D721Med (cell line): ENCODE data around the gene SEC14L6.

Experiments
- DNase-seq: peaks from one replicate; pipeline ENCODE4 v3.0.0; 2011; ENCODE audit warnings: low spot score; ENCODE audit not compliant: insufficient read length
- FAIRE-seq: peaks from 2 replicates; lab custom pipeline; 2011; peaks lifted over from hg19 to GRCh38; lab: Jason Lieb, UNC
- TF ChIP-seq, protein P1 (sequence below): IDR thresholded peaks from 2 replicates; pipeline ENCODE4 v1.5.1; 2012; ENCODE audit warnings: mild to moderate bottlenecking, control low read depth; ENCODE audit not compliant: insufficient read depth; ENCODE audit errors: missing control alignments

The SEC14L6 gene

GRCh38 chr22:30495041-30495784 lies 51.3 kb downstream of the SEC14L6 start:
- FAIRE-seq = no peak
- no peak for DNase-seq
- TF ChIP-seq, protein P1, sequence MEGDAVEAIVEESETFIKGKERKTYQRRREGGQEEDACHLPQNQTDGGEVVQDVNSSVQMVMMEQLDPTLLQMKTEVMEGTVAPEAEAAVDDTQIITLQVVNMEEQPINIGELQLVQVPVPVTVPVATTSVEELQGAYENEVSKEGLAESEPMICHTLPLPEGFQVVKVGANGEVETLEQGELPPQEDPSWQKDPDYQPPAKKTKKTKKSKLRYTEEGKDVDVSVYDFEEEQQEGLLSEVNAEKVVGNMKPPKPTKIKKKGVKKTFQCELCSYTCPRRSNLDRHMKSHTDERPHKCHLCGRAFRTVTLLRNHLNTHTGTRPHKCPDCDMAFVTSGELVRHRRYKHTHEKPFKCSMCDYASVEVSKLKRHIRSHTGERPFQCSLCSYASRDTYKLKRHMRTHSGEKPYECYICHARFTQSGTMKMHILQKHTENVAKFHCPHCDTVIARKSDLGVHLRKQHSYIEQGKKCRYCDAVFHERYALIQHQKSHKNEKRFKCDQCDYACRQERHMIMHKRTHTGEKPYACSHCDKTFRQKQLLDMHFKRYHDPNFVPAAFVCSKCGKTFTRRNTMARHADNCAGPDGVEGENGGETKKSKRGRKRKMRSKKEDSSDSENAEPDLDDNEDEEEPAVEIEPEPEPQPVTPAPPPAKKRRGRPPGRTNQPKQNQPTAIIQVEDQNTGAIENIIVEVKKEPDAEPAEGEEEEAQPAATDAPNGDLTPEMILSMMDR = no peak

GRCh38 chr22:30492144-30492543 lies 54.4 kb downstream of the SEC14L6 start:
- TF ChIP-seq, protein P1 = no peak
- DNase-seq = no peak
- no peak for FAIRE-seq

DNA sequence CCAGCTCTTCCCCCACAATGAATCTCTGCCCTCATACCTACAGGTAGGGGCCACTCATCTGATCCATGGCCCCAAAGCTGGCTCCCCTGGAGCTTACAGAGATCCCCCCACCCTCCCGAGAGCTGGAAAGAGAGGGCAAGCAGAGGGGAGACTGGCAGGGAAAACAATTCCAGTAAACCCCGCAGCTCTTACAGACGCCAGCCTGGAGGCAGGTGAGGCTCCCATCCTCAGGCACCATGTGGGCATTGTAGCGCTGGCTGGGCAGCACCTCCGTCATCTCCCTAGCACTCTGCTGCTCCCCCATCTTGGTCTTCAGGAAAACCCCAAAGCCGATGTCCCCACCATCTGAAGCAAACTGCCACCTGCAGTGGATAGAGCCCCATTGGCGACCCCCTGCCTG lies 55.2 kb downstream of the SEC14L6 start:
- no peak for FAIRE-seq
- TF ChIP-seq, protein P1 = no peak
- no peak for DNase-seq

DNA sequence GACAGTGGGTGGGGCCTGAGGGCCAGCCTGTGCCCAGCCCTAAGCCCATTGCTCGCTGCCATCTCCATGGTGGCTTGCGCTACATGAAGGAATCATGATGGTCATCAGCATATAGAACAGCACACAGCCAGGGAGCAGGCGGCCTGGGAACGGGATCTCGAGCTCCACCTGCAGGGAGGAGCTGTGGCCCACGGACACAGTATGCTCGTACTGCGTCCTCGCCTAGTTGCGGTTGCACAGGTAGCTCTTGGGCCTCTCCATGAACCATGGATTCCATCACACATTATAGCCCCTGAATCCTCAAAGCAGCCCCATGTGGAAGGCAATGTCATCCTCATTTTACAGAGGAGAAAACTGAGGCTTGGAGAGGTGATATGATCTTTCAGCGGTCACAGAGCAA lies 56.1 kb downstream of the SEC14L6 start:
- DNase-seq (no peak), FAIRE-seq (no peak)
- TF ChIP-seq, protein P1 = peak; percentile 35

DNA sequence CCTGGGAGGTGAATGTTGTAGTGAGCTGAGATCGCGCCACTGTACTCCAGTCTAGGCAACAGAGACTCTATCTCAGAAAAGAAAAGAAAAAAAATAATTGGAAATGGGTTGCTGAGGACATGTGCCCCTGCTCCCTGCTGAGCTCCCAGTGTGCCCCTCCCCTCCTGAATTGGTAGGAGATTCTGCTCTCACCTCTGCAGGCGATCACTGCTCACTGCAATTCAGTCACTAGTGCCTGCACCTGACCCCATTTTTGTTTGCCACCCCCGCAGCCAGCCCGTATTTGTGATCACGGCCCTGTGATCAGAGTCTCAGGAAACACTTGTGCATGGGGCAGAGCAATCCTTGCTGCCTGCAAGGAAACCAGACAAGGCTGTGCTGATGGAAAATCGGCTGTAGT lies 58.4 kb downstream of the SEC14L6 start:
- TF ChIP-seq, protein P1 = no peak
- no peak for DNase-seq
- no peak for FAIRE-seq

- TF ChIP-seq, protein P1 = no peak
- DNase-seq = no peak
- no peak for FAIRE-seq
These were observed 59.9 kb downstream of the SEC14L6 start for GRCh38 chr22:30486661-30487115.

DNA sequence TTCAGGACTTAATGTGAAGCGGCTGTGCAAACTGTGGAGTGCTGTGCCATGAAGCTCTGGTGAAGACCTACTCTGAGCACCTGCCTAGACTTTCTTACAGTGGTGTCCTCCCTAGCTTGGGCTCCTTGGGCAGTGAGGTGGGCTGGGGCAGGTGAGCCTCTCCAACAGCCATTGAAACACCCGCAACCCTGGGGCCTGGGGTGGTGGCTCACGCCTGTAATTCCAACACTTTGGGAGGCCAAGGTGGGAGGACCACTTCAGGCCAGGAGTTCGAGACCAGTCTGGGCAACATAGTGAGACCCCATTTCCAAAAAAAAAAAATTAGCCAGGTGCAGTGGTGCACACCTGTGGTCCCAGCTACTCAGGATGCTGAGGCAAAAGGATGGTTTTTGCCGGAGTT lies 60.4 kb downstream of the SEC14L6 start:
- DNase-seq = no peak
- FAIRE-seq = no peak
- TF ChIP-seq, protein P1 = no peak
